H54 (cell line): ENCODE data around the gene CNTROB.
A peak's percentile ranks its signal among the peaks of the same experiment; 100 is the strongest.

Source experiments
- DNase-seq: peaks from one replicate; pipeline ENCODE4 v3.0.0; 2011; ENCODE audit warnings: low spot score, mixed read lengths; ENCODE audit not compliant: insufficient read length
- FAIRE-seq: peaks from 3 replicates; lab custom pipeline; 2011; peaks lifted over from hg19 to GRCh38; lab: Jason Lieb, UNC
- POLR2A ChIP-seq: IDR thresholded peaks from 2 replicates; pipeline ENCODE4 v1.6.1; 2011; ENCODE audit warnings: low read depth, mild to moderate bottlenecking, low read length

The CNTROB gene

GRCh38 chr17:7916385-7916682, 15.7 kb upstream of the CNTROB start:
- no peak for DNase-seq
- no peak for TF ChIP-seq POLR2A
- FAIRE-seq, result no peak

- FAIRE-seq (no peak), DNase-seq (no peak)
- no peak for TF ChIP-seq POLR2A
These were observed 15.2 kb upstream of the CNTROB start for GRCh38 chr17:7916808-7917207.

- DNase-seq (no peak), FAIRE-seq (no peak)
- no peak for TF ChIP-seq POLR2A
These were observed 9.6 kb upstream of the CNTROB start for GRCh38 chr17:7922269-7922844.

- TF ChIP-seq POLR2A, result no peak
- no peak for DNase-seq
These were observed 9.0 kb upstream of the CNTROB start for GRCh38 chr17:7922845-7923628.

GRCh38 chr17:7927596-7927995, 4.4 kb upstream of the CNTROB start:
- FAIRE-seq, result no peak
- TF ChIP-seq POLR2A, result no peak
- peak; percentile 42 for DNase-seq

More at GRCh38 chr17:7922845-7923628, 9.0 kb upstream of the CNTROB start:
- no peak for FAIRE-seq

DNA sequence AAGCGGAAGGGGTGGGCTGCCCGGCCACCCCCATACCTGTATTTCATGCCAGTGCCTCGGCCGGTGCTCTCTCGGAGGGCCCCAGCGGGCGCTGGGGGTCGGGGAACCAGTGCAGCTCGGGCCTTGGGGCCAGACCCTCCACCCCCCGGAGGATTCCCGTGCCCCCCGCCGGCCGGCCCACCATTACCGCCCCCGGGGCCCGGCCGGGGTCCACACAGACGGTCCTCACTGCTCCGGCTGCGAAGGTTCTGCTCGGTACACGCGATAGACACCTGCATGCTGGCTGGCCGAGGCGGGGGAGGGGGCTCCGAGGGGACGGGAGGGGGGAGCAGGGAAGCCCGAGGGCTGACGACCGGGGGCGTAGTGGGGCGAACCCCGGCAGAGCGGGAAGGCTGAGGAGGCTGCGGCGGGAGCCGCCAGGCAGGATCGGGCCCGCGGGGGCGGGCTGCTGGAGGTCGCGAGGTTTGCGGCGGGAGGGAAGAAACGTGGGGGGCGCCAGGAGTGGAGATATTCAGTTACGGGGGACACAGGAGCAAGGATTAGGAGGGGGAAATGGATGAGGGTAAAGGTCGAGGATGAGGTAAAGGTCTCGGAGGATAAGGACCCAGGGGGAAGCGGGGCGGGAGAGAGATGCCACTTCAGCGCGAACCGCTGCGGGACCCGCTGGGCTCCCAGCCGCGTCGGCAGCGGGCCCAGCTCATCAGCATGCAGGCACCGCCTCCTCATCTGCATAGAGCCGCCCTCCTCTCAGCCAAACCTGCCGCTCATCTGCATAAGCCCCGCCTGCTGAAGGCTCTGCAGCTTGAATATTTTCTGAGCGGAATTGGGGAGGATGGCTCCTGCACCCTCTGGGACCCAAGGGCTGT, 2.6 kb upstream of the CNTROB start, which contains the start of gene KCNAB3:
Gene KCNAB3, minus strand, starts transcription at position 699 of the 866 bp plus-strand sequence. Its CDS starts 421 bp downstream, at position 278.
- DNase-seq (no peak), FAIRE-seq (no peak)
- no peak for TF ChIP-seq POLR2A

- DNase-seq (no peak), FAIRE-seq (no peak)
- TF ChIP-seq POLR2A, result no peak
These were observed 970 bp upstream of the CNTROB start for GRCh38 chr17:7930841-7931631.

DNA sequence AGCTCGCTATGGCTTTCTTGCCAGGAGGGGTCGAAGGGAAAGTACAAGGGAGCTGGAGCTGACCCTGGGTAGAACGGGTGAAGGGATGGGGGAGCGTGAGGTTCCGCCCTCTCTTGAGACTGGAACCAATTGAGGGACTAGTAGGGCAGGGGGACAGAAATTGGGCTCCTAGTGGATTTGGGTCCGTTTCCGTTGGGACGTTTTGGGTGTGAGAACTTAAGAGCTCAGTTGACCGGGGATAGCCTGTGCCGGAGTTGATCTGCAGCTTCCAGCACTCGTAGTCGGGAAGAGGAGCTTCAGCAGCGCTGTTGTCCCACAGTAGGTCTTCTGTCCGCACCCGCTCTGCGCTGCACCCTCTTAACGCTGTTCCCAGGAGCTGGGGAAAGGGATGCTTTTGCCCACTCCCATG, 481 bp downstream of the CNTROB start:
- TF ChIP-seq POLR2A, result no peak
- FAIRE-seq, result no peak
- DNase-seq, result peak; percentile 49

GRCh38 chr17:7932949-7933348, 943 bp downstream of the CNTROB start:
- no peak for FAIRE-seq
- DNase-seq, result peak; percentile 80
- TF ChIP-seq POLR2A, result no peak

GRCh38 chr17:7935859-7936258, 3.9 kb downstream of the CNTROB start:
- TF ChIP-seq POLR2A, result no peak
- DNase-seq (no peak), FAIRE-seq (no peak)

GRCh38 chr17:7940034-7940433, 8.0 kb downstream of the CNTROB start:
- TF ChIP-seq POLR2A, result no peak
- FAIRE-seq (no peak), DNase-seq (no peak)

GRCh38 chr17:7940743-7941142, 8.7 kb downstream of the CNTROB start:
- DNase-seq, result no peak
- FAIRE-seq, result no peak
- no peak for TF ChIP-seq POLR2A

DNA sequence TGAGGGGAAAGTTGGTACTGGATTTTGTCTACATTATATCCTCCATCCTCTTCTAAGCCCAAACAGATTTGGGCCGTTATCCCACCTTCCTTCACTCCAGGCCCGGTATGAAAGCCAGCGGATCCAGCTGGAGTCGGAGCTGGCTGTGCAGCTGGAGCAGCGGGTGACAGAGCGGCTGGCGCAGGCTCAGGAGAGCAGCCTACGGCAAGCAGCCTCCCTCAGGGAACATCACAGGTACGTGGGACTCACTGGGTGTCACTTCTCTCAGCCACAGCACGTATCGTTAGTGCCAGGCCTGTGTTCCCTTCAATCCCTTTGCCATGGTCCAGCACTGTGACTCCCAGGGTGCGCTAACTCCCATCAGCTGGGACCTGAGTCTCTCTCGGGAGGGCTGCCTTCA, 11.3 kb downstream of the CNTROB start:
- TF ChIP-seq POLR2A, result no peak
- no peak for FAIRE-seq
- no peak for DNase-seq
